GM12872 (cell line): Measurements from ENCODE around the gene IL22RA2.

ENCODE experiments used
- CTCF ChIP-seq: IDR thresholded peaks from 3 replicates; pipeline ENCODE4 v1.5.1; 2011; ENCODE audit warnings: low read depth, mild to moderate bottlenecking, low read length, moderate library complexity; ENCODE audit not compliant: insufficient read depth

IL22RA2 gene

GRCh38 chr6:137170266-137171052, 3.0 kb downstream of the IL22RA2 start:
- no peak for TF ChIP-seq CTCF

DNA sequence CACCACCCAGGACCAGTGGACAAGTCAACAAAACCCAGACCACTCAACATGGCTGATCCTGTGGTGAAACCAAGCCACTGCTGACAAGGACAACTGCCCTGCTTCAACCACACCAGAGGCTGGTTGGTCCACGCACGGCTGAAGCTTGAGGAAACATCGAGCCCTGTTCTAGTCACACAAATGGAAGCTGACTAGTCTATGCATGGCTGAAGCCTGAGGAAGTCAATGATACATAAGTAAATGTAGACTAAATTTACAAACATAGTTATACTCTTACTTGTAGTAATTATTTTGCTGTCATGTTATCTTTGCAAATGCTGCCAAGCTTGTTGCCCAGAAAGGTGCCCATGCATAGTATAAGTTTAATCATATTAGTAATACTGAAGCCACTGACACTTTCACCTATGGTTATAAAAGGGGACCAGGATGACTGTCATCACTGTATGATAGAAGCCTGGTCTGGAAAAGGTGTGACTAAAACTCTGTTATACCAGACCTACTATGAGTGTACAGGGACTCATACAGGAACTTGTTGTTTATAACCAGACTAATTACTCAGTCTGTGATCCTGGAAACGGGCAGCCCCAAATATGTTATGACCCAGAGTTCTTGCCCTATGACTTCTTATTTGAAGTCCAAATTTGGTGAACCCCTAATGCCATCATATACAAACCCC, 5.6 kb downstream of the IL22RA2 start:
- TF ChIP-seq CTCF, result no peak

GRCh38 chr6:137166247-137167098, 7.0 kb downstream of the IL22RA2 start:
- TF ChIP-seq CTCF, result no peak

- TF ChIP-seq CTCF, result peak; percentile 74
Observed at GRCh38 chr6:137165375-137166246, 7.8 kb downstream of the IL22RA2 start.

GRCh38 chr6:137163732-137164318, 9.6 kb downstream of the IL22RA2 start:
- no peak for TF ChIP-seq CTCF

GRCh38 chr6:137162692-137163306, 10.6 kb downstream of the IL22RA2 start:
- no peak for TF ChIP-seq CTCF
